Astrocyte of the spinal cord (primary cell): Measurements from ENCODE around the gene MAPK1IP1L.
"Not testable (repeated sequence)": the region's sequence is repeated elsewhere in the genome, so short reads cannot be mapped to it uniquely, and the experiment has no call there.

Experiments
- DNase-seq: peaks from one replicate; pipeline ENCODE4 v3.0.0; 2011; ENCODE audit warnings: low read depth, low spot score
- H3K4me3 ChIP-seq: 2 replicates; pipeline ENCODE4 v1.5.1; 2011; ENCODE audit warnings: low read depth, mild to moderate bottlenecking, low read length, moderate library complexity
- CTCF ChIP-seq: IDR thresholded peaks from 2 replicates; pipeline ENCODE4 v1.5.1; 2012; ENCODE audit warnings: low read depth, mild to moderate bottlenecking, low read length, inconsistent platforms
- in situ Hi-C: cut with HindIII; loops from 2 replicates; pipeline ENCODE4 v1.10.0; 2017; ENCODE audit warnings: low sequenced_read_pairs

The MAPK1IP1L gene

GRCh38 chr14:55053500-55053899, 2.1 kb downstream of the MAPK1IP1L start:
- H3K4me3 ChIP-seq = peak overlapping the region; percentile 100
- no peak for TF ChIP-seq CTCF
- in situ Hi-C loops = no loop called here
- no peak for DNase-seq

GRCh38 chr14:55054098-55054497, 2.7 kb downstream of the MAPK1IP1L start:
- no peak for DNase-seq
- no peak for TF ChIP-seq CTCF
- in situ Hi-C loops = no loop called here
- no peak overlapping the region for H3K4me3 ChIP-seq

- no peak for TF ChIP-seq CTCF
- DNase-seq = no peak
- no peak overlapping the region for H3K4me3 ChIP-seq
- in situ Hi-C loops = no loop called here
Measured at GRCh38 chr14:55057919-55058318, 6.5 kb downstream of the MAPK1IP1L start.

- H3K4me3 ChIP-seq = no peak overlapping the region
- TF ChIP-seq CTCF = no peak
- no peak for DNase-seq
- in situ Hi-C loops = no loop called here
Measured at GRCh38 chr14:55059333-55059732, 7.9 kb downstream of the MAPK1IP1L start.

GRCh38 chr14:55062517-55063351, 11.3 kb downstream of the MAPK1IP1L start:
- in situ Hi-C loops = no loop called here
- no peak for TF ChIP-seq CTCF
- DNase-seq = no peak
- no peak overlapping the region for H3K4me3 ChIP-seq

- H3K4me3 ChIP-seq, in situ Hi-C loops, DNase-seq: not testable (repeated sequence)
Measured at GRCh38 chr14:55064896-55065295, 13.4 kb downstream of the MAPK1IP1L start.

GRCh38 chr14:55065411-55065810, 14.0 kb downstream of the MAPK1IP1L start:
- no peak for TF ChIP-seq CTCF
- in situ Hi-C loops = no loop called here
- H3K4me3 ChIP-seq = no peak overlapping the region
- DNase-seq = no peak
